Measurements from ENCODE around the gene NTMT2.

DNA sequence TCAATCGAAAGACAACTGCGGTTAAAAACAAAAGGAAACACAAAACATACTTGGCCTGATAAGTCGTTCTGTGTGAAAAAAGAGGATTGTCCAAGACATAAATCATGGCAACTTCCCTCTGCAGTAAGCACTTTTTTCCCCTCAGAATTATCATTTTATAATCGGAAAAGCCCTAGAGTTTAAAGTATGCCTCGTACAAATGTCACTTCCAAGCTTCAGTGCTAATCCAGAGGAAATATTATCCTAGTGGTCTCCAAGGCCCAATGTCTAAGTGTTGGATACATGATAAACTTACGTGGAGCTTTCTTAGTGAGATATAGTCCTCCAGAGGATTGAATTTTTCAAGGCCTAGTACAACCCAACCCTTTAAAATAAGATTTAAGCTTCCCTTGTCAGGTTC lies 11.2 kb upstream of the NTMT2 start:
- TF ChIP-seq ZNF507 (tag; conservative IDR thresholded peaks at IDR 0.05) = no peak
- TF ChIP-seq, protein P1, sequence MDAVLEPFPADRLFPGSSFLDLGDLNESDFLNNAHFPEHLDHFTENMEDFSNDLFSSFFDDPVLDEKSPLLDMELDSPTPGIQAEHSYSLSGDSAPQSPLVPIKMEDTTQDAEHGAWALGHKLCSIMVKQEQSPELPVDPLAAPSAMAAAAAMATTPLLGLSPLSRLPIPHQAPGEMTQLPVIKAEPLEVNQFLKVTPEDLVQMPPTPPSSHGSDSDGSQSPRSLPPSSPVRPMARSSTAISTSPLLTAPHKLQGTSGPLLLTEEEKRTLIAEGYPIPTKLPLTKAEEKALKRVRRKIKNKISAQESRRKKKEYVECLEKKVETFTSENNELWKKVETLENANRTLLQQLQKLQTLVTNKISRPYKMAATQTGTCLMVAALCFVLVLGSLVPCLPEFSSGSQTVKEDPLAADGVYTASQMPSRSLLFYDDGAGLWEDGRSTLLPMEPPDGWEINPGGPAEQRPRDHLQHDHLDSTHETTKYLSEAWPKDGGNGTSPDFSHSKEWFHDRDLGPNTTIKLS (IDR thresholded peaks at IDR 0.05; ENCODE audit: borderline replicate concordance, low read depth) = no peak
- TF ChIP-seq ZNF224 (CRISPR knock-in tag; IDR thresholded peaks at IDR 0.05) = no peak
- TF ChIP-seq RFX5 (IDR thresholded peaks at IDR 0.05; ENCODE audit: low read depth, low read length) = no peak
- TF ChIP-seq, protein P2, sequence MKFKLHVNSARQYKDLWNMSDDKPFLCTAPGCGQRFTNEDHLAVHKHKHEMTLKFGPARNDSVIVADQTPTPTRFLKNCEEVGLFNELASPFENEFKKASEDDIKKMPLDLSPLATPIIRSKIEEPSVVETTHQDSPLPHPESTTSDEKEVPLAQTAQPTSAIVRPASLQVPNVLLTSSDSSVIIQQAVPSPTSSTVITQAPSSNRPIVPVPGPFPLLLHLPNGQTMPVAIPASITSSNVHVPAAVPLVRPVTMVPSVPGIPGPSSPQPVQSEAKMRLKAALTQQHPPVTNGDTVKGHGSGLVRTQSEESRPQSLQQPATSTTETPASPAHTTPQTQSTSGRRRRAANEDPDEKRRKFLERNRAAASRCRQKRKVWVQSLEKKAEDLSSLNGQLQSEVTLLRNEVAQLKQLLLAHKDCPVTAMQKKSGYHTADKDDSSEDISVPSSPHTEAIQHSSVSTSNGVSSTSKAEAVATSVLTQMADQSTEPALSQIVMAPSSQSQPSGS (CRISPR knock-in tag; IDR thresholded peaks at IDR 0.05) = no peak
